GM12801 (cell line): ENCODE measurements around the gene LPCAT1.

Source experiments
- CTCF ChIP-seq: IDR thresholded peaks from one replicate; pipeline ENCODE4 v1.5.1; 2011; ENCODE audit warnings: control low read depth; ENCODE audit not compliant: insufficient read length; ENCODE audit errors: extremely low read depth

Gene LPCAT1

GRCh38 chr5:1538741-1539392 is 15.1 kb upstream of the LPCAT1 start:
- TF ChIP-seq CTCF: no peak

- no peak for TF ChIP-seq CTCF
These were observed 14.5 kb upstream of the LPCAT1 start for GRCh38 chr5:1538276-1538675.

GRCh38 chr5:1537603-1538154 is 13.9 kb upstream of the LPCAT1 start:
- no peak for TF ChIP-seq CTCF

- no peak for TF ChIP-seq CTCF
These were observed 13.3 kb upstream of the LPCAT1 start for GRCh38 chr5:1536871-1537602.

GRCh38 chr5:1536322-1536845 is 12.6 kb upstream of the LPCAT1 start:
- TF ChIP-seq CTCF: no peak

GRCh38 chr5:1535646-1536045 is 11.9 kb upstream of the LPCAT1 start:
- no peak for TF ChIP-seq CTCF

- no peak for TF ChIP-seq CTCF
These were observed 8.6 kb upstream of the LPCAT1 start for GRCh38 chr5:1532384-1532783.
